GM10248 (cell line): ENCODE data around the gene FTL.

Experiments
- CTCF ChIA-PET: fragments of 300-600 bp; sonication (Branson Sonifier 250); formaldehyde crosslinking; extraction: SDS; loops from one replicate; lab custom pipeline; 2021; ENCODE audit warnings: antibody characterized with exemption; lab: Yijun Ruan, JAX
- POLR2A ChIA-PET: fragments of 350-650 bp; sonication (Branson Sonifier 250); formaldehyde crosslinking; extraction: SDS; loops from one replicate; lab custom pipeline; 2020; ENCODE audit warnings: antibody characterized with exemption; lab: Yijun Ruan, JAX
- DNase-seq: peaks from one replicate; pipeline ENCODE4 v3.0.0; 2012; ENCODE audit errors: extremely low spot score
- TF ChIP-seq, protein P1 (sequence below): IDR thresholded peaks from 2 replicates; pipeline ENCODE4 v1.5.1; 2012; ENCODE audit warnings: mild to moderate bottlenecking, low read depth; ENCODE audit errors: extremely low read depth, missing control alignments, control extremely low read depth

The FTL gene

DNA sequence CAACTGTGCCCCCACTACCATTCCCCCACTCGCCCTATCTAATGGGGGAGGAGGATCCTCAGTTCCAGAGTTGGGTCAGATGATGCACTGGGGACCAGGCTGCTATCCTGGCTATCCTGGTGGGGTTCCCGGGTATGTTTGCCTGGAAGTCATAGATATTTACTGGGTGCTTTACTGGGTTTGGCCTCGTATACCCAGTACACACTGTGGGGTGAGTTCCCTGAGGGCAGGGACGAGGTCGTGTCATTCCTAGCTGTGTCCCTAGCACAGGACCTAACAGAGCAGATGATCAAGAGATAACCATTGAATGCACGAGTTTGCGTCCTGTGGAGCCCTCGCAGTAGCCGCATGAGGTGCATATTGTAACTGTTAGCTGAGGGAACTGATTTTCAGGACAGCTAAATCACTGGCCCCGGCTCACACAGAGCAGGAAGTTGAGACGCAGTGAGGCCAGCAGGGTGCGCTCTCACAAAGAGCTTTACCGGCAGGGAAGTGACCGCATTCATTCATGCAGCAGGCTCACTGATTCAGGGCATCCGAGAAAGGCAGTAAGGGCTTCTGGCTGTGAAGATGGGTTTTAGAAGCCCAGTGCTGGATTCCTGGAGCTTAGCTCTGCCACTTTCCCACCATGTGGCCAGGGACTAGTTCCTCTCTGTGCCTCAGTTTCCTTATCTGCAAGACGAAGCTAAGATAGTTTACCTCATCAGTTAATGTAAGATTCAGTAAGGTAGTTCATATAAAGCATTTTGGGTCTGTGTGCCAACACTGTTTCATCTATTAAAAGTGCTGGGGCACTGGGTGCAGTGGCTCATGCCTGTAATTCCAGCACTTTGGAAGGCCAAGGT, 34.6 kb downstream of the FTL start:
- TF ChIP-seq, protein P1, sequence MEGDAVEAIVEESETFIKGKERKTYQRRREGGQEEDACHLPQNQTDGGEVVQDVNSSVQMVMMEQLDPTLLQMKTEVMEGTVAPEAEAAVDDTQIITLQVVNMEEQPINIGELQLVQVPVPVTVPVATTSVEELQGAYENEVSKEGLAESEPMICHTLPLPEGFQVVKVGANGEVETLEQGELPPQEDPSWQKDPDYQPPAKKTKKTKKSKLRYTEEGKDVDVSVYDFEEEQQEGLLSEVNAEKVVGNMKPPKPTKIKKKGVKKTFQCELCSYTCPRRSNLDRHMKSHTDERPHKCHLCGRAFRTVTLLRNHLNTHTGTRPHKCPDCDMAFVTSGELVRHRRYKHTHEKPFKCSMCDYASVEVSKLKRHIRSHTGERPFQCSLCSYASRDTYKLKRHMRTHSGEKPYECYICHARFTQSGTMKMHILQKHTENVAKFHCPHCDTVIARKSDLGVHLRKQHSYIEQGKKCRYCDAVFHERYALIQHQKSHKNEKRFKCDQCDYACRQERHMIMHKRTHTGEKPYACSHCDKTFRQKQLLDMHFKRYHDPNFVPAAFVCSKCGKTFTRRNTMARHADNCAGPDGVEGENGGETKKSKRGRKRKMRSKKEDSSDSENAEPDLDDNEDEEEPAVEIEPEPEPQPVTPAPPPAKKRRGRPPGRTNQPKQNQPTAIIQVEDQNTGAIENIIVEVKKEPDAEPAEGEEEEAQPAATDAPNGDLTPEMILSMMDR: peak; percentile 81
- ChIA-PET CTCF (interaction anchor here (0.6 to 4.7 kb wide), 35 partner anchors 9 to 226 kb away, joined by 3 to 45 read pairs (median 4); partner anchors contain the start of genes BAX, CGB2, HRC and LHB), POLR2A (interaction anchor here (0.5 to 1.1 kb wide), 3 partner anchors 20 to 127 kb away, joined by 3 to 4 read pairs (median 3); partner anchors contain the start of gene PPP1R15A)
- DNase-seq: peak; percentile 54

DNA sequence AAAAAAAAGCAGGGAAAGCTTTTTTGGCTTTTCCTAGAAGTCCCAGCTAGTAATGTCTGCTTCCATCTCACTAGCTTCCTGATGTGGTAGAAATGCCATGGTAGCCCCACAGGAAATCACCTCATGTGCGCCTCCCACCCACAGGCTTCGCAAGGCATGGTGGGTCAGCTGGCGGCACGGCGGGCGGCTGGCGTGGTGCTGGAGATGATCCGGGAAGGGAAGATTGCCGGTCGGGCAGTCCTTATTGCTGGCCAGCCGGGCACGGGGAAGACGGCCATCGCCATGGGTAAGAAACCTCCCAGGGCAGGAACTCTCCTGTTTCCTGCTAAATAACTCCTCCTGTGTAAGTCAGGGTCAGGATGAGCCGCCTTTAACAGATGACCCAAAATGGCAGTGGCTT, 39.0 kb downstream of the FTL start:
- ChIA-PET CTCF (interaction anchor here (1.1 to 4.8 kb wide), 3 partner anchors 11 to 221 kb away, joined by 3 to 22 read pairs (median 6); partner anchors contain the start of genes GYS1 and RUVBL2), POLR2A (interaction anchor here (0.6 to 1.1 kb wide), 3 partner anchors 8 to 10 kb away, joined by 3 to 13 read pairs (median 3); partner anchors contain the start of gene RUVBL2)
- TF ChIP-seq, protein P1: no peak
- DNase-seq: no peak

- no peak for DNase-seq
- ChIA-PET POLR2A (interaction anchor here (1.1 kb wide), 1 partner anchor 11 kb away, joined by 13 read pairs; the partner anchor contains the start of gene RUVBL2), CTCF (interaction anchor here (4.8 kb wide), 1 partner anchor 12 kb away, joined by 22 read pairs; the partner anchor contains the start of genes GYS1 and RUVBL2)
- TF ChIP-seq, protein P1: no peak
Measured at GRCh38 chr19:49004964-49005614, 40.0 kb downstream of the FTL start.

DNA sequence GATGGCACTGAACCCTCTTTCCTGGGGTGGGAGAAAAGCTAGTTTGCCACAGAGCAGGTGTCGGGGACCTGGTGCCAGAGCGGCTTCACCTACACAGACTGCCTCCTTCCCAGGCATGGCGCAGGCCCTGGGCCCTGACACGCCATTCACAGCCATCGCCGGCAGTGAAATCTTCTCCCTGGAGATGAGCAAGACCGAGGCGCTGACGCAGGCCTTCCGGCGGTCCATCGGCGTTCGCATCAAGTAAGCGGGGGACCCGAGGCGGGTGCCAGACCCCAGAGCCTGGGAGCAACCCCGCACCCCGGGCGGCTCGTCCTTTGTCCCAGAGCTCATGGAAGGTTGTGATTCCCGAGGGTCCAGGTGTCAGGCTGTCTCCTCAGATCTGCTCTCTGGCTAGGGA, 41.8 kb downstream of the FTL start:
- CTCF ChIA-PET: interaction anchor here (1.2 to 2.8 kb wide), 2 partner anchors 12 to 14 kb away, joined by 6 to 14 read pairs; partner anchors contain the start of genes GYS1 and RUVBL2
- DNase-seq: no peak
- TF ChIP-seq, protein P1: no peak
- POLR2A ChIA-PET: no interaction called here

DNA sequence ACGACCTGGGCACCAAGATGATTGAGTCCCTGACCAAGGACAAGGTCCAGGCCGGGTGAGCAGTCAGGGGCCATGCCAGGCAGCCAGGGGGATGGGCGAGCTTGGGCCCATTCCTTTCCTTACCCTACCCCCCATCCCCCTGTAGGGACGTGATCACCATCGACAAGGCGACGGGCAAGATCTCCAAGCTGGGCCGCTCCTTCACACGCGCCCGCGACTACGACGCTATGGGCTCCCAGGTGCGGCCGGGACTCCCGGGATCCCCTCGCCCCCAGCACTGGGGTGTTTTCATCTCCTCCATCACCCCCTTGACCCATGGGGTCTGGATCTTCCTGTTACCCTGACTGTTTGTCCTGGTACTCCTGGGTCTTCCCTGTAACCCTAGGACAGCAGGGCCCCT, 44.7 kb downstream of the FTL start:
- TF ChIP-seq, protein P1: no peak
- ChIA-PET CTCF (interaction anchor here (0.9 to 3.9 kb wide), 5 partner anchors 9 to 136 kb away, joined by 3 to 45 read pairs (median 11); partner anchors contain the start of genes GYS1 and RUVBL2), POLR2A (interaction anchor here (0.6 kb wide), 1 partner anchor 1783 kb away, joined by 7 read pairs; no protein-coding TSS in a partner anchor)
- no peak for DNase-seq

GRCh38 chr19:49010453-49010852, 45.3 kb downstream of the FTL start:
- ChIA-PET POLR2A (no interaction called here), CTCF (interaction anchor here (0.9 to 3.9 kb wide), 4 partner anchors 12 to 136 kb away, joined by 3 to 45 read pairs (median 7); partner anchors contain the start of genes GYS1 and RUVBL2)
- TF ChIP-seq, protein P1: no peak
- DNase-seq: no peak
